H1 (cell line): ENCODE data around the gene FBXO28. TPM values are rescaled to one million over a fixed set of nuclear protein-coding genes. Genes with fewer than 3 reads are reported as not detected.

Experiments used
- CTCF ChIA-PET: fragments of 300-600 bp; sonication (Branson Sonifier 250); formaldehyde crosslinking; loops from one replicate; lab custom pipeline; 2021; ENCODE audit not compliant: partially characterized antibody; lab: Charles Lee
- POLR2A ChIA-PET: fragments of 300-600 bp; sonication (Branson Sonifier 250); formaldehyde crosslinking; loops from one replicate; lab custom pipeline; 2021; ENCODE audit warnings: inconsistent platforms; ENCODE audit not compliant: partially characterized antibody; lab: Charles Lee
- DNase-seq, 2 experiments: peaks; one replicate each; pipeline versions ENCODE4 v3.0.0 to v3.0.0-alpha.2; 2010 to 2022; ENCODE audit warnings: low spot score in 2 of 2, low read depth in 1 of 2, mixed read lengths in 1 of 2
- FAIRE-seq: peaks from 2 replicates; lab custom pipeline; 2011; peaks lifted over from hg19 to GRCh38; lab: Jason Lieb, UNC
- H2AFZ ChIP-seq: 2 replicates; pipeline ENCODE4 v1.8.1; 2012; ENCODE audit warnings: low read length, inconsistent platforms
- H2AK5ac ChIP-seq: 2 replicates; pipeline ENCODE4 v1.6.1; 2013; ENCODE audit warnings: low read depth, low read length
- H2BK120ac ChIP-seq: replicated peaks from 2 replicates; pipeline ENCODE3; 2013; ENCODE audit warnings: low read depth, low read length, inconsistent platforms
- H2BK12ac ChIP-seq: 2 replicates; pipeline ENCODE4 v1.6.1; 2013; ENCODE audit warnings: low read depth, low read length
- H2BK15ac ChIP-seq: 2 replicates; pipeline ENCODE4 v1.6.1; 2013; ENCODE audit warnings: low read length
- H2BK20ac ChIP-seq: 2 replicates; pipeline ENCODE4 v1.6.1; 2013; ENCODE audit warnings: low read length
- H2BK5ac ChIP-seq: 2 replicates; pipeline ENCODE4 v1.6.1; 2013; ENCODE audit warnings: low read depth, low read length
- H3K14ac ChIP-seq: 2 replicates; pipeline ENCODE4 v1.6.1; 2013; ENCODE audit warnings: inconsistent platforms; ENCODE audit not compliant: insufficient read length
- H3K18ac ChIP-seq: 2 replicates; pipeline ENCODE4 v1.6.1; 2013; ENCODE audit warnings: low read length; ENCODE audit errors: extremely low read depth
- H3K23ac ChIP-seq: 2 replicates; pipeline ENCODE4 v1.6.1; 2013; ENCODE audit warnings: inconsistent platforms; ENCODE audit not compliant: insufficient read length
- H3K23me2 ChIP-seq: 2 replicates; pipeline ENCODE4 v1.6.1; 2013; ENCODE audit warnings: low read depth, low read length
- H3K27ac ChIP-seq: 2 replicates; pipeline ENCODE4 v1.6.1; 2011; ENCODE audit warnings: low read depth, low read length, inconsistent platforms
- H3K27me3 ChIP-seq, 4 experiments: replicated peaks in 1 of 4; 1 replicate in 1 of 4; 2 replicates in 3 of 4; pipeline versions ENCODE4 v1.6.1 to v1.8.1; 2011 to 2013; ENCODE audit warnings: low read length in 3 of 4, mild to moderate bottlenecking in 3 of 4, inconsistent platforms in 2 of 4, mixed read lengths in 2 of 4, moderate library complexity in 1 of 4; ENCODE audit not compliant: control insufficient read depth in 3 of 4, insufficient read depth in 3 of 4; ENCODE audit errors: extremely low read depth in 1 of 4
- H3K36me3 ChIP-seq, 4 experiments: 2 replicates each; pipeline versions ENCODE4 v1.6.1 to v1.8.1; 2011 to 2013; ENCODE audit warnings: mild to moderate bottlenecking in 4 of 4, low read length in 3 of 4, moderate library complexity in 2 of 4, control low read depth in 1 of 4, inconsistent platforms in 1 of 4; ENCODE audit not compliant: insufficient read depth in 4 of 4, control insufficient read depth in 2 of 4
- H3K4ac ChIP-seq: replicated peaks from 2 replicates; pipeline ENCODE3; 2013; ENCODE audit warnings: low read length, low read depth, mixed read lengths, inconsistent platforms; ENCODE audit not compliant: insufficient read length
- H3K4me1 ChIP-seq, 4 experiments: replicated peaks in 1 of 4; 1 replicate in 1 of 4; 2 replicates in 3 of 4; pipeline versions ENCODE4 v1.6.1 to v1.8.1; 2011 to 2013; ENCODE audit warnings: low read length in 3 of 4, inconsistent platforms in 2 of 4, mixed read lengths in 1 of 4; ENCODE audit not compliant: insufficient read depth in 4 of 4, control insufficient read depth in 3 of 4
- H3K4me2 ChIP-seq, 2 experiments: 2 replicates each; pipeline versions ENCODE4 v1.6.1 to v1.8.1; 2011 to 2013; ENCODE audit warnings: low read depth in 2 of 2, low read length in 2 of 2, control low read depth in 1 of 2, inconsistent platforms in 1 of 2, mild to moderate bottlenecking in 1 of 2; ENCODE audit not compliant: insufficient read depth in 1 of 2
- H3K4me3 ChIP-seq, 4 experiments: fragments of 200-600, 300-600 bp in 1 of 4; sonication (generic), shearing (Covaris generic), sonication (Bioruptor Twin) in 1 of 4; 2 replicates each; pipeline versions ENCODE4 v1.5.1 to v1.8.1; 2011 to 2016; ENCODE audit warnings: low read length in 4 of 4, low read depth in 3 of 4, control low read depth in 2 of 4, inconsistent platforms in 2 of 4, mild to moderate bottlenecking in 2 of 4, mixed read lengths in 1 of 4, moderate library complexity in 1 of 4; ENCODE audit not compliant: insufficient read depth in 2 of 4; ENCODE audit errors: extremely low read depth in 1 of 4
- H3K56ac ChIP-seq: replicated peaks from 2 replicates; pipeline ENCODE3; 2013; ENCODE audit warnings: low read depth, mild to moderate bottlenecking, mixed read lengths, low read length, inconsistent platforms; ENCODE audit not compliant: insufficient read length
- H3K79me1 ChIP-seq: 2 replicates; pipeline ENCODE4 v1.6.1; 2013; ENCODE audit warnings: low read depth, low read length, control low read depth
- H3K79me2 ChIP-seq, 2 experiments: 2 replicates each; pipeline versions ENCODE4 v1.6.1 to v1.8.1; 2012 to 2013; ENCODE audit warnings: low read length in 2 of 2, mild to moderate bottlenecking in 2 of 2, inconsistent platforms in 1 of 2; ENCODE audit not compliant: insufficient read depth in 2 of 2, control insufficient read depth in 1 of 2
- H3K9ac ChIP-seq, 4 experiments: replicated peaks in 1 of 4; 1 replicate in 1 of 4; 2 replicates in 3 of 4; pipeline versions ENCODE4 v1.6.1 to v1.8.1; 2011 to 2013; ENCODE audit warnings: low read depth in 3 of 4, low read length in 3 of 4, control low read depth in 2 of 4, mild to moderate bottlenecking in 2 of 4, moderate library complexity in 2 of 4, inconsistent platforms in 1 of 4; ENCODE audit errors: extremely low read depth in 1 of 4
- H3K9me3 ChIP-seq, 2 experiments: 2 replicates each; pipeline versions ENCODE4 v1.6.1 to v1.8.1; 2012 to 2013; ENCODE audit warnings: mild to moderate bottlenecking in 2 of 2, moderate library complexity in 2 of 2, control low read depth in 1 of 2, inconsistent platforms in 1 of 2, low read depth in 1 of 2, low read length in 1 of 2, mixed read lengths in 1 of 2; ENCODE audit not compliant: insufficient read depth in 2 of 2
- H4K20me1 ChIP-seq, 2 experiments: replicated peaks in 1 of 2; 2 replicates each; pipeline versions ENCODE3 to v1.8.1; 2011 to 2013; ENCODE audit warnings: inconsistent platforms in 2 of 2, low read length in 2 of 2, mild to moderate bottlenecking in 1 of 2; ENCODE audit not compliant: insufficient read depth in 2 of 2, control insufficient read depth in 1 of 2
- H4K5ac ChIP-seq: 2 replicates; pipeline ENCODE4 v1.6.1; 2013; ENCODE audit warnings: low read length, low read depth, mixed read lengths, inconsistent platforms; ENCODE audit not compliant: insufficient read length
- H4K8ac ChIP-seq: 2 replicates; pipeline ENCODE4 v1.8.0; 2013; ENCODE audit warnings: mild to moderate bottlenecking, moderate library complexity, low read length, inconsistent platforms; ENCODE audit not compliant: insufficient read depth; ENCODE audit errors: extremely low read depth
- H4K91ac ChIP-seq: replicated peaks from 2 replicates; pipeline ENCODE3; 2013; ENCODE audit warnings: low read length, mixed read lengths, inconsistent platforms; ENCODE audit not compliant: insufficient read length
- GABPA ChIP-seq: IDR thresholded peaks from 2 replicates; pipeline ENCODE4 v1.6.1; 2011; ENCODE audit warnings: mild to moderate bottlenecking, low read length, moderate library complexity, borderline replicate concordance; ENCODE audit not compliant: insufficient read depth
- RNF2 ChIP-seq: fragments of 200-900, 300-1000 bp; sonication (generic); IDR thresholded peaks from 2 replicates; pipeline ENCODE4 v1.7.1; 2016; ENCODE audit warnings: borderline replicate concordance, low read depth, mild to moderate bottlenecking, antibody characterized with exemption, low read length; ENCODE audit not compliant: poor library complexity, severe bottlenecking; ENCODE audit errors: missing control alignments
- WGBS, 2 experiments: shearing (Covaris generic) in 1 of 2; methylation state at CpG; one replicate each; pipeline versions ENCODE4 v1.1.6 to v1.1.7; 2013 to 2015; ENCODE audit warnings: low lambda C conversion rate in 2 of 2, mixed read lengths in 2 of 2, inconsistent platforms in 1 of 2, low coverage in 1 of 2, missing lambda C conversion rate in 1 of 2; ENCODE audit not compliant: insufficient replicate concordance in 2 of 2, insufficient coverage in 1 of 2, insufficient read length in 1 of 2; ENCODE audit errors: extremely low coverage in 1 of 2, missing lambda C conversion rate in 1 of 2; 5-methylcytosine and 5-hydroxymethylcytosine counted together
- polyA plus RNA-seq, 7 experiments: library from polyadenylated mRNA; depleted of rRNA in 3 of 7; stranded (reverse) in 5 of 7; unstranded in 2 of 7; fragments of >200 nt in 5 of 7; fragments of 200-250 nt in 2 of 7; gene quantifications; 1 replicate in 5 of 7; 2 replicates in 1 of 7; 4 replicates in 1 of 7; pipeline versions ENCODE4 v1.2.1 to v1.2.3, GENCODE V29; 2011 to 2013; ENCODE audit warnings: missing spikeins in 2 of 7, mixed read lengths in 2 of 7
- total RNA-seq: library from RNA; stranded (reverse); fragmentation: NEBNext Ultra II Directional; extraction: Animal tissue kit (Norgen Biotek cat#: 25700); gene quantifications from 2 replicates; pipeline ENCODE4 v1.2.1, GENCODE V29; 2021

The FBXO28 gene
- total and polyA plus RNA-seq, 2 of the 8 experiments (the other 6 are each of a cell fraction or from before 2014, with no cell fraction given), result 10.3 to 42.5 TPM

GRCh38 chr1:224087286-224087794, 26.6 kb upstream of the FBXO28 start:
- peaks cover 1% of the 10 kb centered on the region; the same call in 1 of the 2 replicates for H3K23me2 ChIP-seq
- H3K18ac ChIP-seq, result no peak overlapping the region
- H3K27me3 ChIP-seq, result no peaks in the 10 kb centered on the region
- H2AFZ ChIP-seq, result no peak overlapping the region
- no peak overlapping the region for H2AK5ac ChIP-seq
- no peak overlapping the region for H2BK15ac ChIP-seq
- H3K79me1 ChIP-seq, result no peaks in the 10 kb centered on the region
- WGBS, 2 experiments, result 88% methylated on average over 2 of the region's 2 CpGs; no CpG with 5 or more reads in 1 of the 2 experiments
- H3K4me1 ChIP-seq, result no peaks in the 10 kb centered on the region
- H3K23ac ChIP-seq, result no peak overlapping the region
- H3K79me2 ChIP-seq, result no peaks in the 10 kb centered on the region
- no peak overlapping the region for H3K4me3 ChIP-seq
- H2BK20ac ChIP-seq, result no peak overlapping the region
- H2BK5ac ChIP-seq, result no peak overlapping the region
- H4K5ac ChIP-seq, result no peak overlapping the region
- H3K9ac ChIP-seq, result no peak overlapping the region
- H3K27ac ChIP-seq, result no peak overlapping the region
- H3K4me2 ChIP-seq, result no peak overlapping the region
- no peak for TF ChIP-seq GABPA
- no peak for TF ChIP-seq RNF2
- no peaks in the 10 kb centered on the region for H4K20me1 ChIP-seq
- no peaks in the 10 kb centered on the region for H3K9me3 ChIP-seq
- no peak overlapping the region for H2BK120ac ChIP-seq
- H3K36me3 ChIP-seq, result no peaks in the 10 kb centered on the region
- ChIA-PET CTCF (interaction anchor here (0.9 to 1.6 kb wide), 2 partner anchors 19 to 459 kb away, joined by 3 to 4 read pairs; no protein-coding TSS in a partner anchor), POLR2A (no interaction called here)
- H3K56ac ChIP-seq, result no peak overlapping the region
- FAIRE-seq (no peak), DNase-seq (no peak)
- H2BK12ac ChIP-seq, result no peak overlapping the region
- no peak overlapping the region for H4K91ac ChIP-seq
- no peak overlapping the region for H4K8ac ChIP-seq
- no peak overlapping the region for H3K4ac ChIP-seq
- no peak overlapping the region for H3K14ac ChIP-seq
